ENCODE measurements around the gene LSM11. TPM values are rescaled to one million over a fixed set of nuclear protein-coding genes. Genes with fewer than 3 reads are reported as not detected.

Gene LSM11
- polyA plus RNA-seq, 1 experiment, result 2.4 TPM

GRCh38 chr5:157748760-157749461 lies 5.4 kb downstream of the LSM11 start:
- CTCF ChIA-PET, result interaction anchor here (0.6 to 1.6 kb wide), 6 partner anchors 11 to 412 kb away, joined by 3 to 4 read pairs (median 3); no protein-coding TSS in a partner anchor
- peak; percentile 12 for DNase-seq (ENCODE audit: low read depth)
- peaks cover 1% of the 10 kb centered on the region for H3K36me3 ChIP-seq (ENCODE audit: control insufficient read depth, insufficient read depth, low read length)
- POLR2A ChIA-PET, result no interaction called here
- no peaks in the 10 kb centered on the region for H3K27me3 ChIP-seq (ENCODE audit: control insufficient read depth, insufficient read depth, low read length)
- no peak for TF ChIP-seq CTCF (IDR thresholded peaks at IDR 0.05; ENCODE audit: insufficient read depth, low read depth, low read length)
- no peak overlapping the region for H3K4me3 ChIP-seq (ENCODE audit: low read depth, low read length)

GRCh38 chr5:157749462-157749799 lies 5.9 kb downstream of the LSM11 start:
- ChIA-PET POLR2A (no interaction called here), CTCF (interaction anchor here (1.5 kb wide), 1 partner anchor 12 kb away, joined by 7 read pairs; no protein-coding TSS in a partner anchor)
- no peak for DNase-seq (ENCODE audit: low read depth)
- Histone ChIP-seq H3K27me3 (ENCODE audit: control insufficient read depth, insufficient read depth, low read length) (no peaks in the 10 kb centered on the region), H3K4me3 (ENCODE audit: low read depth, low read length) (no peak overlapping the region), H3K36me3 (ENCODE audit: control insufficient read depth, insufficient read depth, low read length) (peaks cover 3% of the 10 kb centered on the region)
- TF ChIP-seq CTCF (IDR thresholded peaks at IDR 0.05; ENCODE audit: insufficient read depth, low read depth, low read length), result no peak

- CTCF ChIA-PET, result interaction anchor here (0.9 to 1.5 kb wide), 2 partner anchors 11 kb away, joined by 3 to 7 read pairs; no protein-coding TSS in a partner anchor
- H3K27me3 ChIP-seq (ENCODE audit: control insufficient read depth, insufficient read depth, low read length), result no peaks in the 10 kb centered on the region
These were observed 6.8 kb downstream of the LSM11 start for GRCh38 chr5:157750320-157750719.

GRCh38 chr5:157756122-157756521 lies 12.6 kb downstream of the LSM11 start:
- no peak overlapping the region for H3K4me3 ChIP-seq (ENCODE audit: low read depth, low read length)
- peaks cover 4% of the 10 kb centered on the region for H3K36me3 ChIP-seq (ENCODE audit: control insufficient read depth, insufficient read depth, low read length)
- no peak for DNase-seq (ENCODE audit: low read depth)
- CTCF ChIA-PET, result interaction anchor here (3.3 kb wide), 1 partner anchor 12 kb away, joined by 14 read pairs; the partner anchor contains the start of gene LSM11
- no peak for TF ChIP-seq CTCF (IDR thresholded peaks at IDR 0.05; ENCODE audit: insufficient read depth, low read depth, low read length)
- H3K27me3 ChIP-seq (ENCODE audit: control insufficient read depth, insufficient read depth, low read length), result no peaks in the 10 kb centered on the region
- POLR2A ChIA-PET, result no interaction called here

More at GRCh38 chr5:157750320-157750719, 6.8 kb downstream of the LSM11 start:
- Histone ChIP-seq H3K36me3 (ENCODE audit: control insufficient read depth, insufficient read depth, low read length) (peaks cover 3% of the 10 kb centered on the region), H3K4me3 (ENCODE audit: low read depth, low read length) (no peak overlapping the region)
- POLR2A ChIA-PET, result no interaction called here
- TF ChIP-seq CTCF (IDR thresholded peaks at IDR 0.05; ENCODE audit: insufficient read depth, low read depth, low read length), result no peak
- no peak for DNase-seq (ENCODE audit: low read depth)

GRCh38 chr5:157758706-157759105 lies 15.2 kb downstream of the LSM11 start:
- DNase-seq (ENCODE audit: low read depth), result no peak
- H3K36me3 ChIP-seq (ENCODE audit: control insufficient read depth, insufficient read depth, low read length), result peaks cover 4% of the 10 kb centered on the region
- CTCF ChIA-PET, result interaction anchor here (1.3 kb wide), 1 partner anchor 236 kb away, joined by 3 read pairs; no protein-coding TSS in a partner anchor
- H3K4me3 ChIP-seq (ENCODE audit: low read depth, low read length), result no peak overlapping the region
- H3K27me3 ChIP-seq (ENCODE audit: control insufficient read depth, insufficient read depth, low read length), result no peaks in the 10 kb centered on the region
- POLR2A ChIA-PET, result no interaction called here
- TF ChIP-seq CTCF (IDR thresholded peaks at IDR 0.05; ENCODE audit: insufficient read depth, low read depth, low read length), result no peak

Data from BJ (cell line).